Measurements from ENCODE around the gene CDH9.

The CDH9 gene

GRCh38 chr5:27038476-27038875 lies at the start of gene CDH9:
Gene CDH9, minus strand, starts transcription at chr5:27038586. Its CDS starts 50,253 bp downstream, at chr5:26988333.
- DNase-seq, result peak in 1 of 2 donors; percentile 32

GRCh38 chr5:27087747-27088146 lies 49.4 kb upstream of the CDH9 start:
- no peak for DNase-seq

GRCh38 chr5:27083449-27084415 lies 45.3 kb upstream of the CDH9 start:
- DNase-seq, result no peak

GRCh38 chr5:27080147-27080546 lies 41.8 kb upstream of the CDH9 start:
- DNase-seq, result no peak

GRCh38 chr5:27062451-27062850 lies 24.1 kb upstream of the CDH9 start:
- DNase-seq, result no peak

GRCh38 chr5:27048510-27048909 lies 10.1 kb upstream of the CDH9 start:
- no peak for DNase-seq

GRCh38 chr5:27041372-27041771 lies 3.0 kb upstream of the CDH9 start:
- DNase-seq, result no peak

- no peak for DNase-seq
Measured at GRCh38 chr5:27034565-27034964, 3.8 kb downstream of the CDH9 start.

GRCh38 chr5:27026801-27027200 lies 11.6 kb downstream of the CDH9 start:
- no peak for DNase-seq

- no peak for DNase-seq
Measured at GRCh38 chr5:27026063-27026462, 12.3 kb downstream of the CDH9 start.

- no peak for DNase-seq
Measured at GRCh38 chr5:27021471-27021870, 16.9 kb downstream of the CDH9 start.

- peak in 1 of 2 donors; percentile 21 for DNase-seq
Measured at GRCh38 chr5:27020973-27021372, 17.4 kb downstream of the CDH9 start.

GRCh38 chr5:27015758-27016157 lies 22.6 kb downstream of the CDH9 start:
- DNase-seq, result no peak

- no peak for DNase-seq
Measured at GRCh38 chr5:27011274-27011673, 27.1 kb downstream of the CDH9 start.

GRCh38 chr5:27010646-27011045 lies 27.7 kb downstream of the CDH9 start:
- no peak for DNase-seq

GRCh38 chr5:27009540-27009915 lies 28.9 kb downstream of the CDH9 start:
- DNase-seq, result no peak

GRCh38 chr5:27008604-27009539 lies 29.5 kb downstream of the CDH9 start:
- no peak for DNase-seq

- DNase-seq, result no peak
Measured at GRCh38 chr5:27007121-27007520, 31.3 kb downstream of the CDH9 start.

GRCh38 chr5:26986985-26987384 lies 51.4 kb downstream of the CDH9 start:
- no peak for DNase-seq

- no peak for DNase-seq
Measured at GRCh38 chr5:26981750-26982149, 56.6 kb downstream of the CDH9 start.

- no peak for DNase-seq
Measured at GRCh38 chr5:26959290-26959689, 79.1 kb downstream of the CDH9 start.

GRCh38 chr5:26955161-26955560 lies 83.2 kb downstream of the CDH9 start:
- DNase-seq, result no peak

- no peak for DNase-seq
Measured at GRCh38 chr5:26948921-26949320, 89.5 kb downstream of the CDH9 start.

GRCh38 chr5:26945901-26946300 lies 92.5 kb downstream of the CDH9 start:
- no peak for DNase-seq

Measured in hippocampal formation (tissue), 2 donors.